ENCODE results near the gene TWNK.

- TF ChIP-seq OSR2 (tag by site-specific recombination; IDR thresholded peaks at IDR 0.05) (no peak), CTCF (tag by site-specific recombination; IDR thresholded peaks at IDR 0.05) (no peak)
These were observed 18.0 kb downstream of the TWNK start for GRCh38 chr10:101005361-101005760.
